LNCAP (cell line): Measurements from ENCODE around the gene RAB12.

Source experiments
- CTCF ChIP-seq: fragments of 450-650 bp; IDR thresholded peaks from 2 replicates; pipeline ENCODE4 v1.5.1; 2017; ENCODE audit warnings: mild to moderate bottlenecking

Gene RAB12

GRCh38 chr18:8617907-8618306 lies 8.7 kb downstream of the RAB12 start:
- no peak for TF ChIP-seq CTCF

- no peak for TF ChIP-seq CTCF
These were observed 9.8 kb downstream of the RAB12 start for GRCh38 chr18:8619041-8619440.

- TF ChIP-seq CTCF = no peak
These were observed 10.8 kb downstream of the RAB12 start for GRCh38 chr18:8619835-8620577.

GRCh38 chr18:8620845-8621244 lies 11.6 kb downstream of the RAB12 start:
- no peak for TF ChIP-seq CTCF

- TF ChIP-seq CTCF = no peak
These were observed 14.4 kb downstream of the RAB12 start for GRCh38 chr18:8623549-8624106.

- no peak for TF ChIP-seq CTCF
These were observed 16.3 kb downstream of the RAB12 start for GRCh38 chr18:8625461-8626092.

- no peak for TF ChIP-seq CTCF
These were observed 17.3 kb downstream of the RAB12 start for GRCh38 chr18:8626414-8627106.
